Fibroblast of skin of back (primary cell): ENCODE data around the gene RAD51B.

Experiments used
- DNase-seq: peaks from one replicate; pipeline ENCODE4 v3.0.0-alpha.2; 2013

The RAD51B gene

DNA sequence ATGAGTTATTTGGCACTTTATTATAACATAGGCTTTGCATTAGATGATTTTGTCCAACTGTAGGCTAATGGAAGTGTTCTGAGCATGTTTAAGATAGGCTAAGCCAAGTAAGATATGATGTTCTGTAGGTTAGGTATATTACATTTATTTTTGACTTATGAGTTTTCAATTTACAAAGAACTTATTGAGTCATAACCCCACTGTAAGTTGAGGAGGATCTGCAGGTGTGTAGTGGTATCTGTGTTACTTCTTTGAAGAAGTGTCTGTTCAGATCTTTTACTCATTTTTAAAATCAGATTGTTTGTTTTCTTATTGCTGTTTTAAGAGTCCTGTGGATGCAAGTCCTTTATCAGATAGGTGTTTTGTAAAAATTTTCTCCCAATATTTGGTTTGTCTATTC, 329.2 kb downstream of the RAD51B start:
- no peak for DNase-seq

- no peak for DNase-seq
These were observed 333.7 kb downstream of the RAD51B start for GRCh38 chr14:68153275-68153674.

DNA sequence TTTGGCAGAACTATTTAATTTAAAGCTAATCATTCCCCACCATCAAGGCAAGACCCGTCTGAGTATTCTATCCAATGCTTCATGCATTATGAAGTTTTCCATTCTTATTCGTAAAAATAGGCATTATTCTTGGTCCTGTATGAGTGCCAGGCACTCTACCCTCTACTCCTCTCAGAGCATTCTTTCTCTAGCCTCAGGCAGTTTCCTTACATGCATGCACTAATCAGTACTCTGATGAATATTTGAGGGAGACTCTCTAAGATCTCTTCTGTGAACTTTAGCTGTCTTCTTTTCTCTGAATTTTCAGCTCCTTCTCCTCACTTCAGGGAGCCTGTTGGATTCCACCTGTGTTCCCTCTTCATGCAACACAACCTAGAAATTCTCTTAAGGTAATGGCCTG, 334.7 kb downstream of the RAD51B start:
- DNase-seq, result no peak

DNA sequence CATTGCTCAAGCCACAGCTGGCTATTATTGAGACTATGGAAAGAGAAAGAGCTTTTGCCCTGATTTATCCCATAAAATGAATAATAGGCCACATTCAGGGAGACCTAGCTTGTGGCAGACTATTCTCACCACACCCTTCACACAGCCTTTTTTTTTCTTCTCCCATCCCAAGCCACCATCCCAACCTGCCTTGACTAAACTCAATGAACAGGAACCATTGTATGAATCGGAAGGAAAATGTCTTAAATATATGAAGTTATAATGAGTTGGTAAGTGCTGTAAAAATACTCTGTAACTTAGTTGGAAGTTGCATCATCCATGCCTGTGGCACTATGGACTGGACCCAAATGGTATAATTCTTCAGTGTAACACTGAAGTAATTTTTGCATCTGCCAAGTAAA, 338.4 kb downstream of the RAD51B start:
- DNase-seq, result no peak

GRCh38 chr14:68158640-68159039, 339.1 kb downstream of the RAD51B start:
- no peak for DNase-seq

DNA sequence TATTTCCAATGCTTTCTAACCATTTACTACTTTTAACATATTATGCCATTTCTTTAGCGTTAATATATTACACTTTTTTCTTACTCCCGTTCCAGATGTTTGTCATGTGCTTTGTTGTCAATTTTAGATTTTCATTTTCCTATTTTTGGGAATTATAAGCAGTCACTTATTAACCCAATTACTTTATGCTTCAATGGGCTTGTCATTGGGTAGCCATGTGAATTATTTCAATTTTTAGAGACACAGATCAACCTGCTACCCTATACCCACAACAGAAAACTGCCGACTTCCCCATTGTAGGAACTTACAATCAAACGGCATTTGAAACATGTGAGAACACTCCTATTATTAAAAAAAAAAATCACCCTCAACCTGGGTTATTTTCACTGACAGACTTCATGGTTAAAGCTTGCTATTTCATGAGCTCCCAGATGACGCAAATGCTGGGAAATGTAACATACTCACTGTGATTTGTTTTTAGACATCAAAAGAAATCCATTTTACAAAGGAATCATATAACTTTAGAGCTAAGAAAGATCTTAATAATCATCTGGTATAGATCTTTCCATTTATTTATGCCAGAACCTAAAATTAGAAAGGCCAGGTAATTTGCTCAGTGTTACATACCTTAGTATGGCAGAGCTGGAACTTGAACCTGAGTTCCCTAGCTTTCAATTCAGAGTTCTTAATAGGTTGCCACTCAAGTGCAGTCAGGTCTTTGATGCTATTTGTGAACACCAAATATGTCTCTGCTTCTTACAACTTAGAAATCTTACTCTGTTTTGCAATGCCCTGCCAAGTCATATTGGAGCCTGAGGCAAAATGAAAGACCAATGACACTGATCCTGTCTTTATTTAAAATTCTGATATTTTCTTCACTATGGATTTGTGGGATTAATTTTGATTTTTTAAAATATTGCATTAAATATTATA, 340.4 kb downstream of the RAD51B start:
- no peak for DNase-seq

- DNase-seq, result no peak
These were observed 341.4 kb downstream of the RAD51B start for GRCh38 chr14:68160779-68161546.

GRCh38 chr14:68162887-68163286, 343.3 kb downstream of the RAD51B start:
- no peak for DNase-seq

- no peak for DNase-seq
These were observed 345.1 kb downstream of the RAD51B start for GRCh38 chr14:68164711-68165113.

GRCh38 chr14:68165274-68165843, 345.8 kb downstream of the RAD51B start:
- DNase-seq, result no peak

DNA sequence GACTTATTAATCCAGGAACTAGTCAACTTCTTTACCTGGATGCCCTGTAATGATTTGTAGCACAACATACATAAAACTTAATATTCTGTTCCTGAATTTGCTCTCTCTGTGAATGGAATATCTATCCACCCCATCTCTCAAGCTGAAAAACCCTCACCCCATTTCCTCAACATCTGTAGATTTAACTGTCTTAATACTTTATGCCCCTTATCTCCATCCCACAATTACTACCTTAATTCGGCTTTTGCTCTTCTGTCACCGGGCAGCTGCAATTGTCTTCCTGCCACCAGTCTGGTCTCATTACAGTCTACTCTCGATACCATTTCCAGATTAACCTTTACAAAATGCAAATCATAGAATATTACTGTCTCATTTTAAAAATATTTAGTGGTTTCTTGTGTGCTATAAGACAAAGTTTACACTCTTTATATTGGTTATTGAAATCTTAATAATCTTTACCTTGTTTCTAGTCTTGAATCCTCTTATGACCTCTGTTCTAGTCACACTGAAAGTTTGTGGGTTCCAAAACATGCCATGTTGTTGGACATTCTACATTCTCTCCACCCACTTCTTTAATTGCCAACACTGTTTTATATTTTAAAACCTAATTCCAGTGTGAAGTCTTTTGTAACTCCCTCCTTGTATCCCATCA, 347.3 kb downstream of the RAD51B start:
- DNase-seq, result no peak

- no peak for DNase-seq
These were observed 348.0 kb downstream of the RAD51B start for GRCh38 chr14:68167383-68168087.

DNA sequence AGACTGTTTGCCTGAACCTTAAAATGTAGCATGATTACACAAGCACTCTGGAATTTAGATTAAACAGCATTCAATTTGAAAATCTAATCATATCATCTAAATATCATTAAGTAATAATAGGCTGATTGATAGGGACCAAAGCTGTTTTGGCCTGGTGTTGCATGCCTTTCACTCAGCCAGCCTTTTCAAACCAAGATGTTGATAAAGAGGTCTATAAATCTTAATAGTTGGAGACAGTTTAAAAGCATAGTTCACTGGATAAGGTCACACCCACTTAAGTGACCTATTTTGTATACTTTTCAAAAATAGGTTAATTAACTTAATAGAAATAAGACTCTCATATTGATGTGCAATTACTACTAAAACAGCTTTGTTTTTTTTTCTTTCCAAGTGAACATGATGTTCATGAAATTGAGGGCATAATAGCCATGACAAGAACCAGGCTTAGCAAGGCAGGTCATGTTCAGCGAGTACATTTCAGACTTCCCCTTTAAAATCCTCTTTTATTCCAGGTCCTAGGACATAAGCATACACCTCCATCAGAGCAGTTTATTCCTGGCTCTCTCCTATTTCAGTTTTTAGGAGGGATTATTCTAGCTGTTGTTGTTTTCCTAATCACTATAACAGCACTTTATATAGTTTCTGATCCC, 349.0 kb downstream of the RAD51B start:
- DNase-seq, result no peak

DNA sequence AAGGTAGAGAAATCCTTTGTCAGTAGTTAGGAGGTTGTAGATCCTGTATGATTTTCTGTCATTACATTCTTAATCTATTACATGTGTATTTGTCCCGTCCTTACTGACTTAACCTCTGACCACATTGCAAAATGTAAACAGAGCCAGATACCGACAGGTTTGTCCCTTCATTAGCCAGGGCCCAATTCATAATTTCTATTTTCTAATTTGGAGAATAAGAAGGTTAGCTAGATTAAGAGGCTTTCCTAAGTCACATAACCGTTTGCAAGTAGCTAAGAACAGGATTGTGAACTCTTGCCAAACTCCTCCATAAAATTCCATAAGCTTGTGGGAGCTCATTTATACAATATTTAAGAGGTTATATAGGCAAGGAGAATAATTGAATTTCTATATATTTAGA, 352.6 kb downstream of the RAD51B start:
- no peak for DNase-seq

GRCh38 chr14:68172627-68173026, 353.0 kb downstream of the RAD51B start:
- no peak for DNase-seq

GRCh38 chr14:68173227-68173972, 353.8 kb downstream of the RAD51B start:
- DNase-seq, result peak; percentile 42

DNA sequence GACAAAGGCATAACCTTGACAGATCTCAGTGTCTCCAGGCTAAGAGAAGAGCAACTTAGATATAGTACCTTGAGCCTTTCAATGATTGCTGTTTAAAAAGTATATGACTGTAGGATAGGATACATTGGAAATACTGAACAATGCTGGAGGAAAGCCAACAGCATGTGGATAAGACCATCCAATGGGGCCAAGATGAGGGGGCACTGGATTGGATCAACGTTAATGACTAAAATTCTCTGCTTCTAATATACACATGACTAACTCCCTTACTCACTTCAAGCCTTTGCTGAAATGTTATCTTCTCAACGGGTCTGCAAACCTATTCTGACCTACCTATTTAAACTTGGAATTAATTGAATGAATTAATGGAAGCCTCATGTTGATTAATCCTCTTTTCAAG, 354.9 kb downstream of the RAD51B start:
- no peak for DNase-seq

- no peak for DNase-seq
These were observed 357.1 kb downstream of the RAD51B start for GRCh38 chr14:68176687-68177086.

- no peak for DNase-seq
These were observed 358.1 kb downstream of the RAD51B start for GRCh38 chr14:68177728-68178127.

GRCh38 chr14:68178282-68178681, 358.7 kb downstream of the RAD51B start:
- DNase-seq, result peak; percentile 45
